KMS-11 (cell line): Measurements from ENCODE around the gene FUZ.

Experiments used
- H2AFZ ChIP-seq: fragments of 200-600 bp; sonication (generic); 2 replicates; pipeline ENCODE4 v1.6.1; 2016; ENCODE audit warnings: antibody characterized with exemption, mixed run types, low read depth
- H3K27ac ChIP-seq: fragments of 200-600 bp; sonication (generic); 2 replicates; pipeline ENCODE4 v1.6.1; 2016; ENCODE audit warnings: mild to moderate bottlenecking, mixed run types
- H3K27me3 ChIP-seq: fragments of 200-600 bp; sonication (generic); 2 replicates; pipeline ENCODE4 v1.6.1; 2017; ENCODE audit warnings: mild to moderate bottlenecking, low read depth, mixed run types, moderate library complexity; ENCODE audit not compliant: insufficient read depth
- H3K36me3 ChIP-seq: fragments of 200-600 bp; sonication (generic); 2 replicates; pipeline ENCODE4 v1.6.1; 2017; ENCODE audit warnings: mild to moderate bottlenecking, mixed run types; ENCODE audit not compliant: insufficient read depth
- H3K4me1 ChIP-seq: fragments of 200-600 bp; sonication (generic); 2 replicates; pipeline ENCODE4 v1.6.1; 2016; ENCODE audit warnings: mild to moderate bottlenecking, low read depth, mixed run types; ENCODE audit not compliant: poor library complexity, severe bottlenecking
- H3K4me2 ChIP-seq: fragments of 200-600 bp; sonication (generic); 2 replicates; pipeline ENCODE4 v1.7.0; 2016; ENCODE audit warnings: mild to moderate bottlenecking, mixed run types
- H3K4me3 ChIP-seq: fragments of 200-600 bp; sonication (generic); IDR thresholded peaks from 2 replicates; pipeline ENCODE4 v1.6.1; 2017; ENCODE audit warnings: low read depth, low read length, mixed read lengths; ENCODE audit not compliant: insufficient read depth
- H3K79me2 ChIP-seq: fragments of 200-600 bp; sonication (generic); 2 replicates; pipeline ENCODE4 v1.6.1; 2016; ENCODE audit warnings: low read depth, mixed run types; ENCODE audit not compliant: insufficient read depth
- H3K9ac ChIP-seq: fragments of 200-600 bp; sonication (generic); 2 replicates; pipeline ENCODE4 v1.6.1; 2016; ENCODE audit warnings: mild to moderate bottlenecking, mixed run types
- H4K20me1 ChIP-seq: fragments of 200-600 bp; sonication (generic); 2 replicates; pipeline ENCODE4 v1.6.1; 2016; ENCODE audit warnings: mild to moderate bottlenecking, mixed run types; ENCODE audit not compliant: insufficient read depth
- CTCF ChIP-seq: fragments of 200-600 bp; sonication (generic); conservative IDR thresholded peaks from 2 replicates; pipeline ENCODE4 v1.6.1; 2017; ENCODE audit warnings: low read depth, mild to moderate bottlenecking, antibody characterized with exemption, low read length, moderate library complexity, mixed read lengths

The FUZ gene

GRCh38 chr19:49779731-49780555, 33.1 kb downstream of the FUZ start:
- no peaks in the 10 kb centered on the region for H3K4me1 ChIP-seq
- no peak overlapping the region for H3K4me2 ChIP-seq
- H3K27ac ChIP-seq, result no peak overlapping the region

GRCh38 chr19:49776371-49776764, 36.7 kb downstream of the FUZ start:
- H4K20me1 ChIP-seq, result no peaks in the 10 kb centered on the region
- no peak for TF ChIP-seq CTCF
- H3K9ac ChIP-seq, result no peak overlapping the region
- no peaks in the 10 kb centered on the region for H3K4me1 ChIP-seq
- no peak overlapping the region for H2AFZ ChIP-seq
- H3K79me2 ChIP-seq, result no peaks in the 10 kb centered on the region
- no peak overlapping the region for H3K4me2 ChIP-seq
- H3K27me3 ChIP-seq, result no peaks in the 10 kb centered on the region
- no peak overlapping the region for H3K27ac ChIP-seq
- H3K4me3 ChIP-seq, result no peak overlapping the region
- H3K36me3 ChIP-seq, result no peaks in the 10 kb centered on the region

More at GRCh38 chr19:49779731-49780555, 33.1 kb downstream of the FUZ start:
- no peaks in the 10 kb centered on the region for H4K20me1 ChIP-seq
- H3K36me3 ChIP-seq, result peaks cover 3% of the 10 kb centered on the region; the same call in 1 of the 2 replicates
- no peak overlapping the region for H3K4me3 ChIP-seq
- H3K9ac ChIP-seq, result no peak overlapping the region
- H3K27me3 ChIP-seq, result no peaks in the 10 kb centered on the region
- TF ChIP-seq CTCF, result no peak
- H3K79me2 ChIP-seq, result no peaks in the 10 kb centered on the region
- no peak overlapping the region for H2AFZ ChIP-seq

- Histone ChIP-seq H3K79me2 (no peaks in the 10 kb centered on the region), H4K20me1 (no peaks in the 10 kb centered on the region), H3K4me1 (no peaks in the 10 kb centered on the region), H3K27me3 (no peaks in the 10 kb centered on the region), H3K4me3 (no peak overlapping the region), H2AFZ (no peak overlapping the region), H3K9ac (no peak overlapping the region), H3K36me3 (no peaks in the 10 kb centered on the region), H3K27ac (no peak overlapping the region), H3K4me2 (no peak overlapping the region)
- no peak for TF ChIP-seq CTCF
Observed at GRCh38 chr19:49775742-49776370, 37.2 kb downstream of the FUZ start.

GRCh38 chr19:49774969-49775368, 38.1 kb downstream of the FUZ start:
- no peak overlapping the region for H3K4me2 ChIP-seq
- H3K36me3 ChIP-seq, result no peaks in the 10 kb centered on the region

More at GRCh38 chr19:49774969-49775368, 38.1 kb downstream of the FUZ start:
- Histone ChIP-seq H3K4me3 (no peak overlapping the region), H3K4me1 (no peaks in the 10 kb centered on the region), H3K79me2 (no peaks in the 10 kb centered on the region), H4K20me1 (no peaks in the 10 kb centered on the region), H3K27ac (no peak overlapping the region), H3K27me3 (no peaks in the 10 kb centered on the region), H2AFZ (no peak overlapping the region), H3K9ac (no peak overlapping the region)
- no peak for TF ChIP-seq CTCF
